Skeletal muscle cell (primary cell): ENCODE data around the gene IRF2BPL.

Experiments
- DNase-seq: peaks from one replicate; pipeline ENCODE4 v3.0.0-alpha.2; 2010; ENCODE audit warnings: low read depth
- H3K4me3 ChIP-seq: 2 replicates; pipeline ENCODE4 v1.5.1; 2011; ENCODE audit warnings: low read depth, mild to moderate bottlenecking, control low read depth, low read length, moderate library complexity

Gene IRF2BPL

GRCh38 chr14:77028384-77029231, at the start of gene IRF2BPL:
IRF2BPL (minus strand) TSS chr14:77028708; CDS start chr14:77027792, 916 bp downstream.
- peak; percentile 95 for DNase-seq
- H3K4me3 ChIP-seq = peak within 1 kb of the TSS; percentile 87

- no peak for DNase-seq
- no peak overlapping the region for H3K4me3 ChIP-seq
Observed at GRCh38 chr14:77077040-77077439, 48.5 kb upstream of the IRF2BPL start.

GRCh38 chr14:77076113-77076631, 47.7 kb upstream of the IRF2BPL start:
- no peak for DNase-seq
- H3K4me3 ChIP-seq = no peak overlapping the region

- no peak overlapping the region for H3K4me3 ChIP-seq
- no peak for DNase-seq
Observed at GRCh38 chr14:77074969-77075368, 46.5 kb upstream of the IRF2BPL start.

GRCh38 chr14:77071938-77072388, 43.5 kb upstream of the IRF2BPL start:
- DNase-seq = no peak
- no peak overlapping the region for H3K4me3 ChIP-seq

GRCh38 chr14:77069551-77069950, 41.0 kb upstream of the IRF2BPL start:
- H3K4me3 ChIP-seq = no peak overlapping the region
- no peak for DNase-seq

GRCh38 chr14:77068517-77069200, 40.2 kb upstream of the IRF2BPL start:
- no peak overlapping the region for H3K4me3 ChIP-seq
- no peak for DNase-seq

GRCh38 chr14:77067632-77068516, 39.4 kb upstream of the IRF2BPL start:
- no peak for DNase-seq
- H3K4me3 ChIP-seq = no peak overlapping the region

GRCh38 chr14:77066578-77067172, 38.2 kb upstream of the IRF2BPL start:
- no peak overlapping the region for H3K4me3 ChIP-seq
- no peak for DNase-seq

- no peak for DNase-seq
- H3K4me3 ChIP-seq = no peak overlapping the region
Observed at GRCh38 chr14:77065851-77066577, 37.5 kb upstream of the IRF2BPL start.

GRCh38 chr14:77064521-77065178, 36.1 kb upstream of the IRF2BPL start:
- H3K4me3 ChIP-seq = no peak overlapping the region
- no peak for DNase-seq

GRCh38 chr14:77063571-77064171, 35.2 kb upstream of the IRF2BPL start:
- H3K4me3 ChIP-seq = no peak overlapping the region
- no peak for DNase-seq

- H3K4me3 ChIP-seq = no peak overlapping the region
Observed at GRCh38 chr14:77062261-77062660, 33.8 kb upstream of the IRF2BPL start.

GRCh38 chr14:77061630-77062257, 33.2 kb upstream of the IRF2BPL start:
- DNase-seq = no peak

More at GRCh38 chr14:77062261-77062660, 33.8 kb upstream of the IRF2BPL start:
- DNase-seq = no peak

GRCh38 chr14:77059276-77059915, 30.9 kb upstream of the IRF2BPL start:
- no peak overlapping the region for H3K4me3 ChIP-seq
- DNase-seq = peak; percentile 60

More at GRCh38 chr14:77061630-77062257, 33.2 kb upstream of the IRF2BPL start:
- no peak overlapping the region for H3K4me3 ChIP-seq

GRCh38 chr14:77058785-77059184, 30.3 kb upstream of the IRF2BPL start:
- no peak overlapping the region for H3K4me3 ChIP-seq
- DNase-seq = no peak

- no peak overlapping the region for H3K4me3 ChIP-seq
- no peak for DNase-seq
Observed at GRCh38 chr14:77058117-77058516, 29.6 kb upstream of the IRF2BPL start.
